ENCODE results near the gene CDH4. TPM values are rescaled to one million over a fixed set of nuclear protein-coding genes. Genes with fewer than 3 reads are reported as not detected.

Gene CDH4
- total and polyA plus RNA-seq, 10 donors, result 0.30 to 20.1 (median 7.7) TPM

DNA sequence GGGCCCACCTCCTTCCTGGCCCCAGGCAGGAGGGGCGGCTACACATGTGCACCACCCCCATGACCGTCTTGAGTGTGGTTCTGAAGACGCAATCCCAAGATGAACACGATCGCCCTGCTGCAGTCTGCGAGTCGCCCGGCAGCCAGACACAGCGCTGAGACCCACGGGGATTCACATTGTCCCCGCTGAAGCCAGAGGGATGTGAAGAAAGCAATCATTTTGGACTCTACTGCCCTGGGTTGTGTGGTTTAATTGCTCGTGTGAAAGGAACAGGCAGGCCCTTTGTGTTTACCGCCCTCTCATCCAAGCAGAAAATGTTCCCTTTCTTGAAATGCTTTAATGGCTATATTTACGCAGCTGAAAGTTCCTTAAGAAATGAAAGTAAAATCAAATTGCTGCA, 534.2 kb downstream of the CDH4 start:
- Histone ChIP-seq H3K4me3 (no peak overlapping the region), H3K4me1 (no peaks in the 10 kb centered on the region), H3K9me3 (peaks cover 3 to 29% (median 11%) of the 10 kb centered on the region in 8 donors), H3K36me3 (no peaks in the 10 kb centered on the region), H3K27ac (no peak overlapping the region), H3K27me3 (replicated peaks in 1 of 7) (no peaks in the 10 kb centered on the region)
- 87 to 92% (median 89%) methylated on average over 10 to 14 of the region's 14 CpGs for WGBS, 5 donors
- no peak for DNase-seq
- TF ChIP-seq, protein P1, sequence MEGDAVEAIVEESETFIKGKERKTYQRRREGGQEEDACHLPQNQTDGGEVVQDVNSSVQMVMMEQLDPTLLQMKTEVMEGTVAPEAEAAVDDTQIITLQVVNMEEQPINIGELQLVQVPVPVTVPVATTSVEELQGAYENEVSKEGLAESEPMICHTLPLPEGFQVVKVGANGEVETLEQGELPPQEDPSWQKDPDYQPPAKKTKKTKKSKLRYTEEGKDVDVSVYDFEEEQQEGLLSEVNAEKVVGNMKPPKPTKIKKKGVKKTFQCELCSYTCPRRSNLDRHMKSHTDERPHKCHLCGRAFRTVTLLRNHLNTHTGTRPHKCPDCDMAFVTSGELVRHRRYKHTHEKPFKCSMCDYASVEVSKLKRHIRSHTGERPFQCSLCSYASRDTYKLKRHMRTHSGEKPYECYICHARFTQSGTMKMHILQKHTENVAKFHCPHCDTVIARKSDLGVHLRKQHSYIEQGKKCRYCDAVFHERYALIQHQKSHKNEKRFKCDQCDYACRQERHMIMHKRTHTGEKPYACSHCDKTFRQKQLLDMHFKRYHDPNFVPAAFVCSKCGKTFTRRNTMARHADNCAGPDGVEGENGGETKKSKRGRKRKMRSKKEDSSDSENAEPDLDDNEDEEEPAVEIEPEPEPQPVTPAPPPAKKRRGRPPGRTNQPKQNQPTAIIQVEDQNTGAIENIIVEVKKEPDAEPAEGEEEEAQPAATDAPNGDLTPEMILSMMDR (IDR thresholded peaks at IDR 0.05 in 8 of 11, conservative IDR thresholded peaks at IDR 0.05 in 3 of 11), result no peak
- TF ChIP-seq POLR2AphosphoS5 (IDR thresholded peaks at IDR 0.05), result no peak
- TF ChIP-seq POLR2A (IDR thresholded peaks at IDR 0.05), result no peak
- intact Hi-C loops (cut with DNase I; ENCODE audit: low total_unique reads), result no loop called here

DNA sequence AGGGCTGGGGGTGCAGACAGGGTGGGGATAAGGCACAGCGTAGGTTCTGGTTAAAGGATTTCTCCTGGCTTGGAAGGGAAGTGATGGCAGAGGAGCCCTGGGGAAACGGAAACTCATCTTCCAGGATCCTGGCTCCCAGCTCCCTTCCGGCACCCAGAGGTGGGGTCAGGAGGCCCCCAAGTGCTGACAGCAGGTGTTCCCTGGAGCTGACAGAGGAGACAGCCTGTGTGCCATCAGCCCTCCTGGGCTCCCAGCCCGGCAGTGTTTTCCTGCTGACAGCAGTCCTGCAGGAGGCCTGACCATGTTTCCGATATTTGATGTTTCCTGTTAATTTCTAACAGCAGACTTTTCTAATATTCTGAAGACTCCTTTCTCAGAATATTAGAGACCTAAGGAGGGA, 536.3 kb downstream of the CDH4 start:
- 61 to 64% (median 62%) methylated on average over 5 of the region's 5 CpGs for WGBS, 5 donors
- Histone ChIP-seq H3K27me3 (replicated peaks in 1 of 7) (no peaks in the 10 kb centered on the region), H3K27ac (no peak overlapping the region), H3K4me1 (no peaks in the 10 kb centered on the region), H3K36me3 (no peaks in the 10 kb centered on the region), H3K4me3 (no peak overlapping the region), H3K9me3 (peaks cover 0 to 23% (median 0%) of the 10 kb centered on the region in 8 donors)
- no peak for TF ChIP-seq POLR2A (IDR thresholded peaks at IDR 0.05)
- TF ChIP-seq, protein P1 (IDR thresholded peaks at IDR 0.05 in 8 of 11, conservative IDR thresholded peaks at IDR 0.05 in 3 of 11), result no peak
- intact Hi-C loops (cut with DNase I; ENCODE audit: low total_unique reads), result no loop called here
- no peak for DNase-seq

GRCh38 chr20:61789329-61789728, 537.3 kb downstream of the CDH4 start:
- DNase-seq, result no peak
- intact Hi-C loops (cut with DNase I; ENCODE audit: low total_unique reads), result no loop called here
- no peaks in the 10 kb centered on the region for H3K4me1 ChIP-seq
- H3K27me3 ChIP-seq (replicated peaks in 1 of 7), result no peaks in the 10 kb centered on the region
- 79 to 84% (median 81%) methylated on average over 10 of the region's 10 CpGs for WGBS, 5 donors
- no peak overlapping the region for H3K27ac ChIP-seq
- TF ChIP-seq, protein P1 (IDR thresholded peaks at IDR 0.05 in 8 of 11, conservative IDR thresholded peaks at IDR 0.05 in 3 of 11), result no peak
- no peak for TF ChIP-seq POLR2AphosphoS5 (IDR thresholded peaks at IDR 0.05)
- TF ChIP-seq POLR2A (IDR thresholded peaks at IDR 0.05), result no peak
- no peak overlapping the region for H3K4me3 ChIP-seq
- H3K9me3 ChIP-seq, result peaks cover 0 to 23% (median 0%) of the 10 kb centered on the region in 8 donors
- no peaks in the 10 kb centered on the region for H3K36me3 ChIP-seq

- no peaks in the 10 kb centered on the region for H3K36me3 ChIP-seq
- H3K4me3 ChIP-seq, result no peak overlapping the region
- peaks cover 0 to 17% (median 0%) of the 10 kb centered on the region in 8 donors for H3K9me3 ChIP-seq
- DNase-seq, result no peak
- no peak overlapping the region for H3K27ac ChIP-seq
- H3K4me1 ChIP-seq, result no peaks in the 10 kb centered on the region
- 87 to 95% (median 94%) methylated on average over 2 of the region's 2 CpGs for WGBS, 5 donors
- no peaks in the 10 kb centered on the region for H3K27me3 ChIP-seq (replicated peaks in 1 of 7)
- intact Hi-C loops (cut with DNase I; ENCODE audit: low total_unique reads), result no loop called here
- TF ChIP-seq POLR2A (IDR thresholded peaks at IDR 0.05) (no peak), POLR2AphosphoS5 (IDR thresholded peaks at IDR 0.05) (no peak)
- TF ChIP-seq, protein P1 (IDR thresholded peaks at IDR 0.05 in 8 of 11, conservative IDR thresholded peaks at IDR 0.05 in 3 of 11), result no peak
Observed at GRCh38 chr20:61790116-61790827, 538.2 kb downstream of the CDH4 start.
